Muscle of leg (tissue), 11 donors: ENCODE data around the gene SFXN5. TPM values are rescaled to one million over a fixed set of nuclear protein-coding genes. Genes with fewer than 3 reads are reported as not detected.

Experiments used
- DNase-seq: peaks from one replicate; pipeline ENCODE4 v3.0.0; 2013
- H3K27ac ChIP-seq: one replicate; pipeline ENCODE4 v1.5.1; 2013; ENCODE audit warnings: mild to moderate bottlenecking, low read length, control low read depth
- H3K27me3 ChIP-seq: one replicate; pipeline ENCODE4 v1.6.1; 2013; ENCODE audit warnings: low read length; ENCODE audit not compliant: control insufficient read depth, insufficient read depth
- H3K36me3 ChIP-seq: one replicate; pipeline ENCODE4 v1.6.1; 2013; ENCODE audit warnings: low read length; ENCODE audit not compliant: control insufficient read depth, insufficient read depth
- H3K4me1 ChIP-seq: one replicate; pipeline ENCODE4 v1.6.1; 2013; ENCODE audit warnings: low read length; ENCODE audit not compliant: control insufficient read depth, insufficient read depth
- H3K4me3 ChIP-seq: one replicate; pipeline ENCODE4 v1.5.1; 2013; ENCODE audit warnings: low read length, control low read depth
- H3K9me3 ChIP-seq: replicated peaks from 2 replicates; pipeline ENCODE4 v1.6.1; 2013; ENCODE audit warnings: low read depth, low read length; ENCODE audit not compliant: control insufficient read depth
- WGBS: methylation state at CpG from one replicate; pipeline ENCODE4 v1.1.5; 2013; ENCODE audit warnings: missing lambda C conversion rate; ENCODE audit not compliant: insufficient coverage; 5-methylcytosine and 5-hydroxymethylcytosine counted together
- polyA plus RNA-seq, 8 donors: library from polyadenylated mRNA; unstranded; fragments of 120-200 nt; gene quantifications; one replicate each; pipeline versions ENCODE4 v1.2.1 to v1.2.3, GENCODE V29; 2013; ENCODE audit warnings: inconsistent platforms in 1 of 8, low replicate concordance in 1 of 8; ENCODE audit not compliant: insufficient read length in 8 of 8, insufficient read depth in 1 of 8
- total RNA-seq: library from RNA; stranded (reverse); fragments of 120-200 nt; gene quantifications from one replicate; pipeline ENCODE4 v1.2.4, GENCODE V29; 2013

Gene SFXN5
- total and polyA plus RNA-seq, 9 donors: 6.0 to 9.0 (median 6.3) TPM

GRCh38 chr2:73050121-73050545 lies 21.4 kb downstream of the SFXN5 start:
- 63% methylated on average over 1 of the region's 6 CpGs for WGBS
- Histone ChIP-seq H3K4me1 (no peaks in the 10 kb centered on the region), H3K27ac (no peak overlapping the region), H3K27me3 (no peaks in the 10 kb centered on the region), H3K4me3 (no peak overlapping the region), H3K9me3 (no peaks in the 10 kb centered on the region), H3K36me3 (no peaks in the 10 kb centered on the region)
- DNase-seq: no peak

- Histone ChIP-seq H3K36me3 (peaks cover 6% of the 10 kb centered on the region), H3K27ac (no peak overlapping the region), H3K9me3 (no peaks in the 10 kb centered on the region), H3K27me3 (no peaks in the 10 kb centered on the region), H3K4me3 (no peak overlapping the region), H3K4me1 (no peaks in the 10 kb centered on the region)
- no peak for DNase-seq
- 75% methylated on average over 7 of the region's 12 CpGs for WGBS
These were observed 27.3 kb downstream of the SFXN5 start for GRCh38 chr2:73043929-73044832.

- peaks cover 6% of the 10 kb centered on the region for H3K36me3 ChIP-seq
- WGBS: 78% methylated on average over 3 of the region's 5 CpGs
- H3K9me3 ChIP-seq: no peaks in the 10 kb centered on the region
- no peak overlapping the region for H3K4me3 ChIP-seq
- H3K27ac ChIP-seq: no peak overlapping the region
- no peaks in the 10 kb centered on the region for H3K27me3 ChIP-seq
- no peak for DNase-seq
- no peaks in the 10 kb centered on the region for H3K4me1 ChIP-seq
These were observed 28.2 kb downstream of the SFXN5 start for GRCh38 chr2:73043276-73043675.

- no peak overlapping the region for H3K4me3 ChIP-seq
- H3K27ac ChIP-seq: no peak overlapping the region
- no peaks in the 10 kb centered on the region for H3K27me3 ChIP-seq
- DNase-seq: no peak
- H3K36me3 ChIP-seq: peaks cover 6% of the 10 kb centered on the region
- H3K9me3 ChIP-seq: no peaks in the 10 kb centered on the region
- no peaks in the 10 kb centered on the region for H3K4me1 ChIP-seq
- no CpG with 5 or more reads among the region's 6 CpGs for WGBS
These were observed 33.4 kb downstream of the SFXN5 start for GRCh38 chr2:73037947-73038585.

GRCh38 chr2:73036766-73037165 lies 34.7 kb downstream of the SFXN5 start:
- Histone ChIP-seq H3K4me3 (no peak overlapping the region), H3K9me3 (no peaks in the 10 kb centered on the region), H3K36me3 (peaks cover 6% of the 10 kb centered on the region), H3K27ac (no peak overlapping the region), H3K4me1 (no peaks in the 10 kb centered on the region), H3K27me3 (no peaks in the 10 kb centered on the region)
- no peak for DNase-seq
- WGBS: 83% methylated on average over 8 of the region's 11 CpGs

- H3K9me3 ChIP-seq: no peaks in the 10 kb centered on the region
- H3K4me3 ChIP-seq: no peak overlapping the region
- no peak overlapping the region for H3K27ac ChIP-seq
- DNase-seq: no peak
- H3K4me1 ChIP-seq: no peaks in the 10 kb centered on the region
- H3K27me3 ChIP-seq: no peaks in the 10 kb centered on the region
- 88% methylated on average over 5 of the region's 6 CpGs for WGBS
- H3K36me3 ChIP-seq: peaks cover 6% of the 10 kb centered on the region
These were observed 35.4 kb downstream of the SFXN5 start for GRCh38 chr2:73035899-73036711.

- WGBS: 93% methylated on average over 3 of the region's 7 CpGs
- no peaks in the 10 kb centered on the region for H3K9me3 ChIP-seq
- H3K27ac ChIP-seq: no peak overlapping the region
- H3K4me1 ChIP-seq: no peaks in the 10 kb centered on the region
- no peak overlapping the region for H3K4me3 ChIP-seq
- H3K36me3 ChIP-seq: no peaks in the 10 kb centered on the region
- no peak for DNase-seq
- no peaks in the 10 kb centered on the region for H3K27me3 ChIP-seq
These were observed 36.7 kb downstream of the SFXN5 start for GRCh38 chr2:73034661-73035375.

GRCh38 chr2:73033766-73034381 lies 37.6 kb downstream of the SFXN5 start:
- no peaks in the 10 kb centered on the region for H3K4me1 ChIP-seq
- no peak overlapping the region for H3K27ac ChIP-seq

GRCh38 chr2:73033142-73033765 lies 38.3 kb downstream of the SFXN5 start:
- no CpG with 5 or more reads among the region's 1 CpG for WGBS
- H3K4me3 ChIP-seq: no peak overlapping the region
- H3K9me3 ChIP-seq: no peaks in the 10 kb centered on the region
- no peak for DNase-seq
- no peaks in the 10 kb centered on the region for H3K36me3 ChIP-seq
- no peak overlapping the region for H3K27ac ChIP-seq
- H3K27me3 ChIP-seq: no peaks in the 10 kb centered on the region
- H3K4me1 ChIP-seq: no peaks in the 10 kb centered on the region

More at GRCh38 chr2:73033766-73034381, 37.6 kb downstream of the SFXN5 start:
- DNase-seq: no peak
- H3K36me3 ChIP-seq: no peaks in the 10 kb centered on the region
- H3K9me3 ChIP-seq: no peaks in the 10 kb centered on the region
- no peak overlapping the region for H3K4me3 ChIP-seq
- WGBS: 93% methylated on average over 3 of the region's 5 CpGs
- H3K27me3 ChIP-seq: no peaks in the 10 kb centered on the region
